ENCODE data around the gene COL1A2.
A peak's percentile ranks its signal among the peaks of the same experiment; 100 is the strongest.

DNA sequence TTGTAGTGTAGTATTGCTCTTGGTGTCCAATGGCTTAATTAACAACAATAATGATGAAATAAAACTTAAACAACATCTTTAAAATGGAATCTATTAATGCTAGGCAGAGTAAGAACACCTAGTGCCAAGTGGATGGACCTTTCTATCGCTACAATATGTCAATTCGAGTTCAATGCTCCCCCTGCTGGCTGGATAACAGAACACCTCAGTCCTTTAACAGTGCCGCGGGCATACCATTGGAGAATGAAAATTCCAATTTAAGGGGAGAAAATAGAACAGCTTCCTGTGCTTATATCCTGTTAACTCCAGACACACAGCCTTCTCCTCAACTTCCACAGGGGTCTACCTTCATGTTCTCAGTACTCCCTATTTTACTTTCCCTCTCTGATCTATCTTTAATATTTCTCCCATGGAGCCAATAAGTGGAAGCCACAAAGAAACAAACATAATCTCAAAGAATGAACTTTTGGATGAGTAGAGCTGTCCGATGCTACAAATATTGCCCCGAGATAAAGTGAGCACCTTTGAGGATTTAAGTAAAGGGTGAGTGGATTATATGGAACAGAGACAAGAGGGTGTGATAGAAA is 41.4 kb downstream of the COL1A2 start:
- TF ChIP-seq, protein P1, sequence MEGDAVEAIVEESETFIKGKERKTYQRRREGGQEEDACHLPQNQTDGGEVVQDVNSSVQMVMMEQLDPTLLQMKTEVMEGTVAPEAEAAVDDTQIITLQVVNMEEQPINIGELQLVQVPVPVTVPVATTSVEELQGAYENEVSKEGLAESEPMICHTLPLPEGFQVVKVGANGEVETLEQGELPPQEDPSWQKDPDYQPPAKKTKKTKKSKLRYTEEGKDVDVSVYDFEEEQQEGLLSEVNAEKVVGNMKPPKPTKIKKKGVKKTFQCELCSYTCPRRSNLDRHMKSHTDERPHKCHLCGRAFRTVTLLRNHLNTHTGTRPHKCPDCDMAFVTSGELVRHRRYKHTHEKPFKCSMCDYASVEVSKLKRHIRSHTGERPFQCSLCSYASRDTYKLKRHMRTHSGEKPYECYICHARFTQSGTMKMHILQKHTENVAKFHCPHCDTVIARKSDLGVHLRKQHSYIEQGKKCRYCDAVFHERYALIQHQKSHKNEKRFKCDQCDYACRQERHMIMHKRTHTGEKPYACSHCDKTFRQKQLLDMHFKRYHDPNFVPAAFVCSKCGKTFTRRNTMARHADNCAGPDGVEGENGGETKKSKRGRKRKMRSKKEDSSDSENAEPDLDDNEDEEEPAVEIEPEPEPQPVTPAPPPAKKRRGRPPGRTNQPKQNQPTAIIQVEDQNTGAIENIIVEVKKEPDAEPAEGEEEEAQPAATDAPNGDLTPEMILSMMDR (conservative IDR thresholded peaks at IDR 0.05; ENCODE audit: low read depth, low read length), result peak; percentile 89
- no peak for TF ChIP-seq EZH2 (IDR thresholded peaks at IDR 0.05; ENCODE audit: borderline replicate concordance, low read depth, low read length, poor library complexity, severe bottlenecking)
